ENCODE data around the gene TSPAN11.
"Not testable (repeated sequence)": the region's sequence is repeated elsewhere in the genome, so short reads cannot be mapped to it uniquely, and the experiment has no call there.

TSPAN11 gene

GRCh38 chr12:31019561-31019960 lies 93.0 kb downstream of the TSPAN11 start:
- DNase-seq (ENCODE audit: low spot score): no peak

DNA sequence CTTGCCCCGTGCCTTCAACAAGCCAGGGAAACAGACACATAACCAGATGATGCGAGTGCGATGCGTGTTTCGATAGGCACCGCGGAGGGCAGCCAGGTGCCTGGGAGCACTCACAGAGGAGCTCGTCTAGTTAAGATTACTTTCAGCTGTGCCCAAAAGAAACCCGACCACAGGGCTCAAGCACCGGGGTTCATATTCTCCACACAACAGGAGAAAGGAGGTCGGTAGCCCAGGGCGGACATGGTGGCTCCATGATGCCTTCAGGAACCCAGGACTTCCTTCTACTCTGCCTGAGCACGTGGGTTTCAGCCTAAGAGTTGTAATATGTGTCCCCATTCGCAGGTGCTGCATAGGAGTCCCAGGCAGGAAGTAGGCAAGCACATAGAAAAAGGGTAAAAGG lies 93.4 kb downstream of the TSPAN11 start:
- no peak for DNase-seq (ENCODE audit: low spot score)

DNA sequence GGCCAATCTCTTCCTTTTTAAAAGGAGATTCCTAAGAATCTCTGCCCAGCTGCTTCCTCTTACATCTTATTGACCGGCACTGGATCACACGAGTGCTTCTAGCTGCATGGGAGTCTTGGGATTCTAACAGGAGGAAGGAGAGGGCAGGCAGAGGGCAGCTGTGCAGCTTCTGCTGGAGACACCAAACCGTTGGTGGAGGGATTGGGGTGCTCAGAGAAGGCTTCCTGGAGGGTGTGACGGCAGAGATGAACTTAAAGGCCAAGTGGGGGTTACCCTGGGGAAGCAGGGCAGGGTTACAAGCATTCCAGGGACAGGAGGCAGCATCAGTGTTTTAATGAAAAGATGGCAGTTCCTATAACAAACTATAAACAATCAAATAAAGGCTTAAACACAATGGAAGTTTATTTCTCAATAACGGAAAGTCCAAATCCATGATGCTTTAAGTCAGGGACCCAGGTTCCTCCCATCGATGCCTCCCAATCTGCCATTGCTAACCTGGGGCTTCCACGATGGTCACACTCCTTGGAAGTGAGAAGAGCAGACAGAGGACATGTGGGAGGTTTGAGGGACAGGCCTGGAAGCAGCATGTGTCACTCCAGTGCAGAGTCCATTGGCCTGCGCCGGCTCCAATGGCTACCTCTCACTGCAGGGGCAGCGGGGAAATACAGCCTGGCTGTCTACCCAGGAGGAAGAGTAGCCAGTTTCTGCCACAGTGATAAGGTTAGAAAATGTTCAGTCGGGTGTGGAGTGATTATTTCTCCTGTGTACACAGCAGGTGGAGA lies 94.0 kb downstream of the TSPAN11 start:
- no peak for DNase-seq (ENCODE audit: low spot score)

DNA sequence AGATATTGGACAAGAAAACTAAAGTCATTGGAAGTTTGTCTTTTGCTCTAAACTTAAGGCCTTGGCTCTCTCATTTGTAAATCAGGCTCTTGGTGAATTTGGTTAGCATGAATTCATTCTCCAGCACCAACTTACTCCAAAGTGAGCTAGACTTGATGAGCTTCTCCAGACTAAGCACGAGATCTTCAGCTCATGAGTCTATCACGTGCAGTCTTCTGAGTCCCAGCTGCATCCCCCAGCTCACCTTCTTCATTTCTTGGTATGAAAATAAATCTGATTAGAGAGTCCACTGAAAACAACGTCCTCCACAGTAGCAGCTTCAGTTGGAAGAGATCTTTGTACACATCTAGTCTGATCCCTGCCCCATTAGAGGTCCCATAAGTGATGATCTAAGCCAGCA lies 94.6 kb downstream of the TSPAN11 start:
- no peak for DNase-seq (ENCODE audit: low spot score)

DNA sequence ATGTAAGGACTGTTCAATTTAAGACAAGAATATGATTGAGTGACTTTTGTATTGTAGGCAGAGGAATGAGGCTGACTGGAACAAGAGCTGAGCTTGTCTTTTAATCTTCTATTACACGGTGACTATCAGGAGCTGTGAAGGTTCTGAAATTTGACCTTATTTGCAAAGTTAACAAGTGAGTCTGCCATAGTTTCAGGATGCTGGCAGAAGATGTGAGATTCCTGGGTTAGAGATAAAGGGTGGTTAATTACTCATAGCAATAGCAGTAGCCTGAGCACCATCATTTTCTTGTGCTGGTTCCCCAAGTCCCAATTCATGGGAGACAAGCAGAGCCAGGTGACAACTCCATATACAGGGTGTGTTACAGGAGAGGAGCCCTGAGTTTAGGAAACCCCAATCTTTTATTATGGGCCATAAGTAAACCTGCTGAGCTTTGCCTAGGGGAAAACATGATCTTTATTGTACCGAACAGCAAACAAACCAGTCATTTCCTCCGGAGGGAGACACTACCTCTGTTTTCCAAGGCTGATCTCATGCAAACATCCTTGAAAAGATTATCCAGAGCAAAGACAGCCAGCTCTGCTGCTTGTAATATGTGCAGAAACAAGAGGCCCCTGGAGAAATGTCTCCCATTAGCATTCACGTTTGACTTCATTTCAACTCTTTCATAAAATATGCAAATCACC lies 95.4 kb downstream of the TSPAN11 start:
- DNase-seq (ENCODE audit: low spot score): no peak

DNA sequence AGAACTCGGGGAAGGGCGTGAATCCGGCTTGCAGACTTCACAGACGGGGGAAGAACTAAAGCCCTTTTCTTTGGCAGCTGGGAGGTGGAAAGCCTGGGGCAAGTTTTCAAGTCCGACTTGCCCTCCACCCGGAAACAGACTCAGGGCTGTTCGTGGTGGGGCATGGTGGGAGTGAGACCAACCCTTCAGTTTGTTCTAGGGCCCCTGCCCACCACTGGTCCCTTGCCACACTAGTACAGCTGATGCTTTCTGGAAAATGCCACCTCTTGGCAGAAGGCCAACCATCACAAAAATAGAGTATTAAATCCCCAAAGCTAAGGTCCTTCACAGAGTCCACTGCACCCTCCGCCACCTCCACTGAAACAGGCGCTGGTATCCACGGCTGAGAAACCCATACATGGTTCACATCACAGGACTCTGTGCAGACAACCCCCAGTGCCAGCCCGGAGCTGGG lies 96.8 kb downstream of the TSPAN11 start:
- DNase-seq (ENCODE audit: low spot score): no peak

- DNase-seq (ENCODE audit: low spot score): no peak
These were observed 99.7 kb downstream of the TSPAN11 start for GRCh38 chr12:31026202-31026601.

GRCh38 chr12:31027006-31027405 lies 100.5 kb downstream of the TSPAN11 start:
- DNase-seq (ENCODE audit: low spot score): not testable (repeated sequence)

DNA sequence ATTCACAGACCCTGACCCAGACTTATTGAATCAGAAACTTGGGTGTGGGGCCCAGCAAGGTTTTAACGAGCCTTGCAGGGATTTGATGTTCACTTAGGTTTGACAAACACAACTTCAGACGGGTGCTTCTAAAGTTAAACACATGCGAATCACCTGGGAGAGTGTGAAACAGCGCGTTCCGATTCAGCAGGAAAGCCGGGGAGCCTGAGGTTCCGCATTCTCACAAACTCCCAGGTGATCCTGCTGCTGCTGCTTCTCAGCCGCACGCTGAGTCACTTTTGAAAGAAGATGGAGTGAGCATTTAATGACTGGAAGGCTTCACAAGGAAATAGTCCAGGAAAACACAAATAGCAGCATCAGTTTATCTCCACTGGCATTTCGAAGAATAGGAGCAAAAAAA lies 102.9 kb downstream of the TSPAN11 start:
- DNase-seq (ENCODE audit: low spot score): no peak

DNA sequence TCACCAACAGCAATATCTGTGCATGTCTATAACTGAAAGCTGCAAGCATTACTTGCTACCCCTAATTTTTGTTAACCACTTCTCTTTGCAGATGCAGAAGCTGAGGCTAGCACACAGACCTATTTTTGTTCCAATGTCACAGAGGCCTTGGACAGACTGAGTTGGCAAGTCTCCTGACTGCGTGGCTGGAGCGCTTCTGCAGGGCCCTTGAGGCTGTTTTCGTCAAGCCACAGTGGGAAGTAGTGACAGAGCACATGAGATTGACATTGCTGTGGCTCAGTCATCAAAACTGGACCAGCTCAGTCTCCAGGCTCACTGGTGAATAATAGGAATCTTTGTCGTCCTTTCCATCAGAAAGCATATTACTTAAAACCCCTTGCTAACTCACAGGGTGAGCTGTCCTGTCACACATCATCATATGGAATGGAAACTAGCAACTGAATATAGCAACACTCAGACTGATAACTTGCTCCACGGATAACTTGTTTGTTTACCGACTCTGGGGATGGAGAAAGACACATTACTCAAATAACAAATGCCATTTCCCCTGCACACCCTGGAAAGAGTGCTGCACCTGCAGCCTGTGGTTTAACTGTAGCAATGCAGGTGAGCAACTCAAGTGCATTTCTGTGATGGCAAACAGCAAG lies 103.5 kb downstream of the TSPAN11 start:
- no peak for DNase-seq (ENCODE audit: low spot score)

- no peak for DNase-seq (ENCODE audit: low spot score)
These were observed 105.4 kb downstream of the TSPAN11 start for GRCh38 chr12:31031951-31032335.

GRCh38 chr12:31033146-31033545 lies 106.6 kb downstream of the TSPAN11 start:
- DNase-seq (ENCODE audit: low spot score): no peak

DNA sequence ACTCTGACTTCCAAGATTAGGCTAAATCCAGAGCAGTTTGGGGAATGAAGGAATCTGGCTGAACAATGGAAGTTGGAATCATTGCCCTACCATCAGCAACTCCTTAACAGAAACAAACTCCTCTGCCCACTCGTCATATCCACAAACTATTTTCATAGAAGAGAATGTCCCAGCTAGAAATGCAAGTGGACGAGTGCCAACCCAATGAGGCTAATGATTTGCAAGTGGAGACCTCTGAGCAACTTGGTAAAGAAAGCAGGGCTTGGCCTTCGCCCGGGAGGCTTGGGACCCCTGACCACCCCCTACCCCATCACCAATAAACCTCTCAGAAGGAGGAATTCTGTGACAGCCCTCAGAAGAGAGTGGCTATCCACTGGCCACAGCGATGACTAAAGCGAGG lies 107.1 kb downstream of the TSPAN11 start:
- DNase-seq (ENCODE audit: low spot score): no peak

DNA sequence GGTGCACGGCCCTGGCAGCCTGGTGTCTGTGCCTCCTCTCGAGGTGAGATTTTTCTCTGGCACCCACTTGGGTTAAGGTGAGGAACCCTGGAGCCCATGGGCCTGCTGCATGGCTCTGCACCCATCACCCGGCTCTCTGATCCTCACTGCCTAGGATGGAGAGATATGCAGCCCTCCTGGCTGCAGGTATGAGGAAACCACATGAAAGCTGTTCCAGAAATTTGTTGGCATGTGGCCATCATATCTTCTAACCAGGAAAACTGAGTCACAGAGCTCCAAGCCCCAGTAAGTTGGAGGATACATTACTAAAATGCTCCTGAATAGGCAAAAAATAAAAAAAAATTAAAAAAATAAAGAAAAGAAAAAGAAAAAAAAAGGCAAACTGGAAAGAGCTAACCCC lies 107.8 kb downstream of the TSPAN11 start:
- no peak for DNase-seq (ENCODE audit: low spot score)

- no peak for DNase-seq (ENCODE audit: low spot score)
These were observed 108.7 kb downstream of the TSPAN11 start for GRCh38 chr12:31035226-31035625.

DNA sequence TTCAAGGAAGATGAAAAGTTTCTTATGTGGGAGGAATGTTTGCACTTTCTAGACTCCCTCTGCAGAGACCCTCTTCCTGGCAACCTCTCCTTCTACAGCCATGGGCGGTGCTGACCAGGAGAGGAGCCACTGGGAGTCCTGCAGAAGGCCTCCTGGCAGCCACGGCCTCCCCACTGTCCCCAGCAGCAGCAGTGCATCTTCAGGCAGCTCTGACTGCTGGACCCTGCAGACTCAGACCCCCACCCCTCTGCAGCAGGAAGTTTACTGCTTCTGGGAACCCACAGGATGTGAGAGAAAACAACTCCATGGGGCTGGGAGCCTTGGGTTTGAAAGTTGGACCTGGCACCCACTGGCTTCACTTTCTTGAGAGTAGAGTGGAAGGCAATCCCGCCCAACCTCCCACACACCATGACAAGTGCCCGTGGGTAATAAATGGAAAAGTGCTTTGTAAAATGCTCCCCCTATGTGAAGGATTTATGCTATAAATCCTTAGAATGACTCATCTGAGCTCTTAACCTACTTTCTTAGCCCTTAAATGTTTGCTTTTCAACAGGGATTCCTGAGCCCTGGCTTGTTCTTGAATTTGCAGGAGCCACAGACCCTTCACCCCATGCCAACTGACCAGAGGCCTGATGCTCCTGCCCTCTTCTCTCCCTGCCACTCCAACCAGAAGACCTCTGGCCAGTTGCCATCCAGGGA lies 109.6 kb downstream of the TSPAN11 start:
- DNase-seq (ENCODE audit: low spot score): no peak

- DNase-seq (ENCODE audit: low spot score): no peak
These were observed 110.5 kb downstream of the TSPAN11 start for GRCh38 chr12:31037028-31037427.

DNA sequence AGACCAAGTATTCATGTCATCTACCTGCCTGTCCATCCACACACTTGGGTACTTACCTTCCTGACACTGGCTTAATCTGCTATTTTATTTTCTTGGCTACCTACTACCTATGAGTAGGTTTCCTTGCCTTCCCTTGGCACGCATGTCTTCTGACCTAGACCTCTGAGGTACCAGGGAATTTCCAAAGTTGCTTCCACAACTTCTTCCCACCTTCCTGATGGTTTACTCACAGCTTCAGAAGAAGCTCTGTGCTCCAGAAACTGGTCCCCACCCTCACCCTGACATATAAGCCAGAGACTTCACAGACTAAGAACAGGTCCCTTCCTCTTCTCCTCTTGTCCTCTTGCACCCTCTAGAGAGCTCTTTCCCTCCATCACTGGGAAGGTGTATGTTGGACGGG lies 111.4 kb downstream of the TSPAN11 start:
- no peak for DNase-seq (ENCODE audit: low spot score)

DNA sequence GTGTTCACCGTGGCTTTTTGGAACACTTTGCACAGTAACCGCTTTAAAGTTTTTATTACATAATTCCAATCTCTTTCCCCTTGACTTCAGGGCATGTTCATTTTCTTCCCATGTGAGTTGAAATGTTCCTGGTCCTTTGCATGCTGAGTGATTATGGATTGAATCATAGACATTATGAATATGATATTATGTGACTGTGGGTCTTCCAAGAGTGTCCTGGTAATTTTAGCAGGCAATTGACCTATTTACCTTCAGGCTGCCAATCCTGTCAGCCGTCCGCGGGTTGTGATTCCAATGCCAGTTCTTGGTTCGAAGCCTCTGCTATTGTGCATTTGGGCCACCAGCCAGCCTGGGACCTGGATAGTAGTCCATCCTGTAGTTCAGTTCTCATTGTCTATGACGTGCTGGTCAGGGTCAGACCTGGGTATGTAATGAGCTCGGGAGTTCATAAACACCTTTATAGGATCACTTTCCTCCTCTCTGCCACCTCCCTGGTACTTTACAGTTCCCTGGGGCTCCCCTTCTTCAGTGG lies 114.6 kb downstream of the TSPAN11 start:
- no peak for DNase-seq (ENCODE audit: low spot score)

Measured in CD4-positive, alpha-beta T cell treated with Interleukin-15 for 4 hours (primary cell).